ENCODE measurements around the gene SLC8A2.

SLC8A2 gene

GRCh38 chr19:47447470-47448359, 24.0 kb downstream of the SLC8A2 start:
- Histone ChIP-seq H3K36me3 (no peaks in the 10 kb centered on the region), H3K27me3 (peaks cover 53 to 91% (median 73%) of the 10 kb centered on the region in 11 experiments), H4K20me1 (peaks cover 0 to 32% (median 6%) of the 10 kb centered on the region in 11 experiments; a peak in 10 of 22 replicates), H3K4me3 (no peak overlapping the region), H3K27ac (no peak overlapping the region), H3K4me1 (peaks cover 13 to 24% (median 21%) of the 10 kb centered on the region in 10 experiments), H3K4me2 (no peak overlapping the region), H3K9ac (no peak overlapping the region), H3K9me3 (replicated peaks in 1 of 11) (no peaks in the 10 kb centered on the region; a peak in 1 of 22 replicates)
- no peak for TF ChIP-seq Cebpa-rat (IDR thresholded peaks at IDR 0.05)

GRCh38 chr19:47446534-47447469, 24.9 kb downstream of the SLC8A2 start:
- H3K27me3 ChIP-seq: peaks cover 62 to 100% (median 82%) of the 10 kb centered on the region in 11 experiments
- H4K20me1 ChIP-seq: peaks cover 0 to 35% (median 6%) of the 10 kb centered on the region in 11 experiments; a peak in 11 of 22 replicates
- no peak for TF ChIP-seq Cebpa-rat (IDR thresholded peaks at IDR 0.05)
- peaks cover 13 to 24% (median 21%) of the 10 kb centered on the region in 10 experiments for H3K4me1 ChIP-seq
- H3K4me2 ChIP-seq: peak overlapping the region in 10 of 11 experiments; percentile 62 to 90 (median 72); a peak in 20 of 22 replicates
- H3K4me3 ChIP-seq: no peak overlapping the region
- H3K9me3 ChIP-seq (replicated peaks in 1 of 11): no peaks in the 10 kb centered on the region; a peak in 1 of 22 replicates
- no peak overlapping the region for H3K27ac ChIP-seq
- no peak overlapping the region for H3K9ac ChIP-seq
- H3K36me3 ChIP-seq: no peaks in the 10 kb centered on the region

GRCh38 chr19:47445937-47446402, 25.7 kb downstream of the SLC8A2 start:
- no peak for TF ChIP-seq Cebpa-rat (IDR thresholded peaks at IDR 0.05)
- peak overlapping the region in 3 of 10 experiments; percentile 21 to 44 (median 35); a peak in 5 of 20 replicates for H3K4me3 ChIP-seq
- peak overlapping the region in 1 of 11 experiments; percentile 32; a peak in 1 of 22 replicates for H3K9ac ChIP-seq
- H3K4me1 ChIP-seq: peaks cover 13 to 24% (median 21%) of the 10 kb centered on the region in 10 experiments
- peaks cover 0 to 43% (median 6%) of the 10 kb centered on the region in 11 experiments; a peak in 11 of 22 replicates for H4K20me1 ChIP-seq
- H3K9me3 ChIP-seq (replicated peaks in 1 of 11): no peaks in the 10 kb centered on the region; a peak in 1 of 22 replicates
- peak overlapping the region; percentile 62 to 90 (median 75) for H3K4me2 ChIP-seq
- H3K36me3 ChIP-seq: no peaks in the 10 kb centered on the region
- peaks cover 68 to 100% (median 88%) of the 10 kb centered on the region in 11 experiments for H3K27me3 ChIP-seq
- no peak overlapping the region for H3K27ac ChIP-seq

- Histone ChIP-seq H3K4me3 (peak overlapping the region in 3 of 10 experiments; percentile 21 to 44 (median 35); a peak in 5 of 20 replicates), H3K36me3 (no peaks in the 10 kb centered on the region), H3K27ac (no peak overlapping the region), H3K9me3 (replicated peaks in 1 of 11) (no peaks in the 10 kb centered on the region; a peak in 1 of 22 replicates), H3K27me3 (peaks cover 72 to 100% (median 91%) of the 10 kb centered on the region in 11 experiments), H3K4me1 (peaks cover 13 to 24% (median 21%) of the 10 kb centered on the region in 10 experiments), H3K4me2 (peak overlapping the region; percentile 62 to 90 (median 75)), H4K20me1 (peaks cover 0 to 48% (median 7%) of the 10 kb centered on the region in 11 experiments; a peak in 11 of 22 replicates), H3K9ac (peak overlapping the region in 1 of 11 experiments; percentile 32; a peak in 1 of 22 replicates)
- TF ChIP-seq Cebpa-rat (IDR thresholded peaks at IDR 0.05): no peak
These were observed 26.2 kb downstream of the SLC8A2 start for GRCh38 chr19:47445527-47445926.

DNA sequence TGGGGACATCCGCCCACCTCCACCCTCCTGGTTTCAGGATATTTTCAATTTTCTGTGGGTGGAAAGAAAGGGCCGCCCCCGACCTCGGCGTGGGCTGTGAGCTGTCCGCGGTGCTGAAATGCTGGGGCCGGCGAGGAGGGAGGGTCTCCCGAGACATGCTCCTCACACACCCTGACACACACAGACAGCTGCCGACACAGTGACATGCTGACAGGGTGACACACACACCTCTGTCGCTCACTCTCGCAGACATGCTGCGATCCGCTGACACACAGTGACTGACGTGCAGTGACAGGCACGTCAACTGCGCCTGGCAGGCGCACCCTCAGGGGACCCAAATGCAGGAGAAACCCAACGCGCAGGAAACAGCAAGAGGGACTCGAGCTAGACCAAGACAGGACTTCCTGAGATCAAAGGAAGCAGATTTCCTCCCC, 27.3 kb downstream of the SLC8A2 start:
- Histone ChIP-seq H3K27me3 (peaks cover 80 to 100% (median 93%) of the 10 kb centered on the region in 11 experiments), H3K4me2 (peak overlapping the region in 9 of 11 experiments; percentile 6 to 49 (median 25); a peak in 11 of 22 replicates), H3K9ac (no peak overlapping the region), H4K20me1 (peaks cover 0 to 41% (median 7%) of the 10 kb centered on the region in 11 experiments; a peak in 11 of 22 replicates), H3K36me3 (no peaks in the 10 kb centered on the region), H3K4me1 (peaks cover 13 to 24% (median 21%) of the 10 kb centered on the region in 10 experiments), H3K4me3 (no peak overlapping the region), H3K9me3 (replicated peaks in 1 of 11) (no peaks in the 10 kb centered on the region; a peak in 1 of 22 replicates), H3K27ac (no peak overlapping the region)
- no peak for TF ChIP-seq Cebpa-rat (IDR thresholded peaks at IDR 0.05)

DNA sequence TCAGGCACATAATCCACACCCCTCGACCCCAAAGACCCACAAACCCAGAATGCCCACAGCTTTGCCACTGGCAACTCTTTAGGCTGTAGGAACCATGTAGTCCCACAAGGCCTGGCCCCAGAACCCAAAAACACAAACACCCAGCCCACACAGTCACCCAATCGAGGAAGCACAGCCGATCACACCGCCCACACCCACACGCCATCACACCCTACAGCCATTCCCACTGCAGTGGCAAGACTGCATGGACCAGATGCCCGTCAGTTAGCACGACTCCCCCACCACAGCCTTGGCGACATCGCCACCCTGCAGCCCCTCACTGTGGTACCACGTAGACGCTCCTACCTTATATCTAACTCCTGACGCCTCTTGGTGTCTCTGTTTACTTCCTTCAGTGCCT, 28.4 kb downstream of the SLC8A2 start:
- no peak for TF ChIP-seq Cebpa-rat (IDR thresholded peaks at IDR 0.05)
- no peak overlapping the region for H3K27ac ChIP-seq
- H3K4me1 ChIP-seq: peaks cover 13 to 24% (median 21%) of the 10 kb centered on the region in 10 experiments
- no peak overlapping the region for H3K4me3 ChIP-seq
- H3K9me3 ChIP-seq (replicated peaks in 1 of 11): no peaks in the 10 kb centered on the region; a peak in 1 of 22 replicates
- H3K36me3 ChIP-seq: no peaks in the 10 kb centered on the region
- H3K27me3 ChIP-seq: peaks cover 80 to 100% (median 93%) of the 10 kb centered on the region in 11 experiments
- H3K9ac ChIP-seq: no peak overlapping the region
- H3K4me2 ChIP-seq: no peak overlapping the region
- H4K20me1 ChIP-seq: peaks cover 0 to 41% (median 7%) of the 10 kb centered on the region in 11 experiments; a peak in 11 of 22 replicates

DNA sequence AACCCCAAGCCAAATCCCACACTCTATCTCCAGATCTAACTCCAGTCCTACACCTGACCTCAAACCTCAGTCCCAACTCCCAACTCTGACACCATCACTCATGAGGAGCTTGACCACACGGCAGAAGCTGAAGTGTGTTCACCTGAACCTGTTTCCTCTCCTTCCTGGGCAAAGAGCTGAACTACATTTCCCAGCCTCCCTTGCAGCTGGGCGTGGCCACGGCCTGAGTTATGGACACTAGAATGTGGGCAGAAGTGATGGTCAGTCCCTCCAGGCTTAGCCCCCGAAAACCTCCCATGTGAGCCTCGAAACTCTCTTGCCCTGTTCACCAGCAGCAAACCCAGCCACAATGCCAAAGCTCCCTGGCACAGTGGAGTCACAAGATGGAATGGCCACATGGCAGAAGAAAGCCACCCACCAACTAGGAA, 32.9 kb downstream of the SLC8A2 start:
- Histone ChIP-seq H3K27me3 (peaks cover 61 to 94% (median 85%) of the 10 kb centered on the region in 11 experiments), H4K20me1 (peaks cover 0 to 69% (median 16%) of the 10 kb centered on the region in 11 experiments; a peak in 10 of 22 replicates), H3K9ac (no peak overlapping the region), H3K27ac (no peak overlapping the region), H3K4me2 (no peak overlapping the region), H3K36me3 (no peaks in the 10 kb centered on the region), H3K4me1 (peaks cover 9 to 22% (median 17%) of the 10 kb centered on the region in 10 experiments; a peak in 18 of 20 replicates), H3K4me3 (no peak overlapping the region), H3K9me3 (replicated peaks in 1 of 11) (no peaks in the 10 kb centered on the region)
- TF ChIP-seq Cebpa-rat (IDR thresholded peaks at IDR 0.05): no peak

DNA sequence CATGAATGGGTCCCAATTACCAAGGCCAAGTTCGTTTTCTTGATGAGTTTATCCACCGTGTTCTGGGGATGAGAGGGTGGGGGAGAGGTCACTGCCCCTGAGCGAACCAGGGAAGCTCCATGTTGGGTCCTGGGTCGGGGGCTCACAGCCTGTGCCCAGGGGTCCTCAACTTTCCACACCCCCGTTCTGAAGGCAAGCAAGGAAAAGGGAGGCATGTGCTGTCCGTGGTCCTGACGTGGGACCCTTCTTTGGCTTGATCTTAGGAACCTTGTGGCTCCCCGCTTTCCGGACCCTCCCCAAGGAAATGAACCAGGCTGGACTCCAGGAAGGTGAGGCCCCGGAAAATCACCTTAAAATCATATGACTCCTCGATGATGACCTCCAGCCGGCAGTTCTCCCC, 34.2 kb downstream of the SLC8A2 start:
- no peak overlapping the region for H3K9ac ChIP-seq
- no peak overlapping the region for H3K4me3 ChIP-seq
- peaks cover 0 to 56% (median 16%) of the 10 kb centered on the region in 11 experiments; a peak in 9 of 22 replicates for H4K20me1 ChIP-seq
- H3K4me2 ChIP-seq: no peak overlapping the region
- no peak overlapping the region for H3K27ac ChIP-seq
- no peaks in the 10 kb centered on the region for H3K36me3 ChIP-seq
- no peak for TF ChIP-seq Cebpa-rat (IDR thresholded peaks at IDR 0.05)
- peaks cover 50 to 92% (median 76%) of the 10 kb centered on the region in 11 experiments for H3K27me3 ChIP-seq
- H3K4me1 ChIP-seq: peaks cover 15 to 30% (median 25%) of the 10 kb centered on the region in 10 experiments
- peaks cover 0 to 9% (median 7%) of the 10 kb centered on the region in 11 experiments; a peak in 15 of 22 replicates for H3K9me3 ChIP-seq (replicated peaks in 1 of 11)
